RKO (cell line): ENCODE measurements around the gene MAGEB17.
"Not testable (repeated sequence)": the region's sequence is repeated elsewhere in the genome, so short reads cannot be mapped to it uniquely, and the experiment has no call there.

ENCODE experiments used
- DNase-seq: peaks from one replicate; pipeline ENCODE4 v3.0.0-alpha.2; 2016; ENCODE audit warnings: low spot score

MAGEB17 gene, protein sequence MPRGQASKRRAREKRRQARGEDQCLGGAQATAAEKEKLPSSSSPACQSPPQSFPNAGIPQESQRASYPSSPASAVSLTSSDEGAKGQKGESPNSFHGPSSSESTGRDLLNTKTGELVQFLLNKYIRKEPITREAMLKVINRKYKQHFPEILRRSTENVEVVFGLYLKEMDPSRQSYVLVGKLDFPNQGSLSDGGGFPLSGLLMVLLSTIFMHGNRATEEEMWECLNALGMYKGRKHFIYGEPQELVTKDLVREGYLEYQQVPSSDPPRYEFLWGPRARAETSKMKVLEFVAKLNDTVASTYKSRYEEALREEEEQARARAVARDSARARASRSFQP

DNA sequence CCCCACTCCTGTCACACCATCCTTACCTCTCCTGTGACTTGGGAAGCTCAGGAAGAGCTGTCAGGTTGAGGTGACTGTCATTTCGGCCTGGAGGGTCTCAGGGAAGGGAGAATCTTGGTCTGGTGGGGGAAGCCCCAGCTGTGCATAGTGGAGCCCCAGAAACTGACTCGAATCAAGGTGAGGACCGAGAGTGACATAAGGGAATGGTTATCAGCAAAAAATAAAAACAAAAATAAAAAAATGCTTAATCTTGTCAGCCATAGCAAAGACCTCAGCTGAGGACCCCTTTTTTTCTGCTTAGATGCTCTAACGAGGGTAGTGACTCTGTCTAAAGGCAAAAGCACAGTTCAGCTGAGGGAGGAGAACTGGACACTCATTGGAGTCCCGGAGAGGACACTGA is at the start of gene MAGEB17:
Gene MAGEB17 (plus strand): TSS at position 301 of the 400 bp plus-strand sequence. CDS start 2,902 bp downstream, outside the sequence.
- no peak for DNase-seq

GRCh38 chrX:16119353-16120220 is 47.7 kb upstream of the MAGEB17 start:
- no peak for DNase-seq

- DNase-seq: no peak
These were observed 46.9 kb upstream of the MAGEB17 start for GRCh38 chrX:16120431-16120830.

GRCh38 chrX:16123222-16123786 is 44.0 kb upstream of the MAGEB17 start, which contains the start of gene GRPR:
Gene GRPR (plus strand): TSS chrX:16123565. CDS start chrX:16123954, 389 bp downstream.
- DNase-seq: peak; percentile 89

- DNase-seq: no peak
These were observed 43.1 kb upstream of the MAGEB17 start for GRCh38 chrX:16124201-16124600.

DNA sequence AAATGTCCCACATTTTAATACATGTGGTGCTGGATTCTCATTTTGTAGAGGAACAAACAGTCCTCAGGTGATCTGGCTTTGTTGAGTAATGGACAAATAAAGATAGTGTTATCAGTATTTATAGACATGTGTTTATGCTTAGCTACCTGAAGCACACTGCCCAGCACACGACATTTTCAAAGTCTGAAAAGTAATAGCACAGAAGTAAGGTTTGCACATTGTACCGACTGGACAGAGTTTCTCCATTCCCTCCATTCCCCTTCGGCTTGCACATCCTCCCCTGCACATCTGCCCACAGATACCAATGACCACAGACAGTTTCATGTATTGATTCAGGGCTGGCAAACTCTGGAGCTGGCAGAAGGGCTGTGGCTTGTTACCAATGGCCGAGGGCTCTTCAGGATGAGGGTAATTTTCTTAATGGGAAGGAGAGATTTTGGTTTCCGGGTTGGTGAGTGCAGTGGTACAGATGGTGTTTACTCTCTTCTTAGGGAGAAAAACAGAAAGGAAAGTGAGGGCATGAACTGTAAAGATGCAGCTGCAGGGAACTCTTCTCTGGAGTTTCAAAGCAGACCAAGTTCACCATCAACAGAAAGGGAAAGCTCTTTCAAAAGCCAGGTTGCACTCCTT is 41.6 kb upstream of the MAGEB17 start:
- no peak for DNase-seq

DNA sequence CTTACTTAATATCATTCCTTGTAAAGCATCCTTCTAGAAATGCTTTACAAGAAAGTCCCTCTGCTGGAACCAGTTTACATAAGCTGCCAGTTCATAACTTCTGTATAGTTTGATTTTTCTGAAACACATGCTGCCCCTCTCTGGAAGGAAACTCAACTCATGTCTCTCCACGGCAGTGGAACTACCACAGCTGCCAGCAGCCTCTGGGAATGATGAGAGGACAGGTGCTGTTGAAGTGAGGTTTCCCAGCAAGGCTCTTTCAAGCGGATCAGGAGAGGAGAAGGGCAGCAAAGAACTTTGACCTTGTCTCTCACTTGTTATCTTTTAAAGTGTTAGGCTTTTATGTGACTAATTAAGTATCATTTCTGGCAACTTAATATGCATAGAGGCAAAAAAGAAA is 36.6 kb upstream of the MAGEB17 start:
- DNase-seq: no peak

DNA sequence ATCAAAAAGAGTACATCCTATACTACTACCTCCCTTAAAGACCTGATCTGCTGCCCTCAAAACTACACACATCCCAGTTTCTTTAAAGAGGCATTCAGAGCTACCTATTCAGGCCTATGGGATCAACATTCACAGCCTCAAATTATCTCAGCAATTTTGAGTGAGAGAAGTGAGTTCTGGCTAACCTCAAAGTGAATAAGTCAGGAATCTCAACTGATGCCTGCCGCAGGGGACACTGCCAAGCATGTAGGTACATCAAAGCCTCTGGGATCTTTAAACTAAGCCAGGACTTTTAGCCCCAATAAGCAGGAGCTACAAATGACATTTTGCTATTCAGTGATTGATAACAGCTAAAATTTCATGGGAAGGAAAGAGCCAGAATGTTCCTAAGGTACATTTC is 32.3 kb upstream of the MAGEB17 start:
- DNase-seq: no peak

DNA sequence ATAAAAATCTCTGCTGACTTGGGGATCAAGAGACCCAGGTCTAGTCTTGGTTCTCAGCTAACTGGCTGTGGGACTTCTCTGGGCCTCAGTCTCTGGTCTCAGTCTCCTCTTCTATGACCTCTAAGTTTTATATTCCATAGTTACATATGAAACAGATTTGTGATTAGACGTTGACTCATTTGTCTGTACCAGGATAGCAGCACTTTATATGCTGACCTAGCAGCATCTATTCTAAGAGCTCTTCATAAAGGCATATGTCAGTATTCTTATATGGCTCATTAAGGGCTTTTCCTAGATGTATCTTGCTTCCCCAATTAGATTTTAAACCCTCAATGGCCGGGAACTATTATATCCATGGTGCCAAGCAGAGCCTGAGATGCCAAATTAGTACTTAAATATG is 31.2 kb upstream of the MAGEB17 start:
- DNase-seq: no peak

GRCh38 chrX:16137416-16138107 is 29.7 kb upstream of the MAGEB17 start:
- DNase-seq: no peak

DNA sequence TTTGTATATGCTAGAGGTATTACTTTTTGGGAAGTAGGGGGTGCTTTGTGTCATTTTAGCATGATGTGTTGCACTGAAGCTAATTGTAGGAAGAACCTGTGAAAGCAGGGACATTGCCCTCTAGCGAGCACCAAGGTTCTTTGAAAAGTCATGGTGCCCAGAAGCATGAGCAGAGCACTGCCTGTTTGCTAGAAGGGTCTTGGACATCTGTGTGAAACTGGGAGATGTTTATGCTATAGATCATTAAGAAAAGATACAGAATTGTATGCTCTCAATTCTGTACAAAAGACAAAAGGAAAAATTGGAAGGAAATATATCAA is 29.2 kb upstream of the MAGEB17 start:
- no peak for DNase-seq

DNA sequence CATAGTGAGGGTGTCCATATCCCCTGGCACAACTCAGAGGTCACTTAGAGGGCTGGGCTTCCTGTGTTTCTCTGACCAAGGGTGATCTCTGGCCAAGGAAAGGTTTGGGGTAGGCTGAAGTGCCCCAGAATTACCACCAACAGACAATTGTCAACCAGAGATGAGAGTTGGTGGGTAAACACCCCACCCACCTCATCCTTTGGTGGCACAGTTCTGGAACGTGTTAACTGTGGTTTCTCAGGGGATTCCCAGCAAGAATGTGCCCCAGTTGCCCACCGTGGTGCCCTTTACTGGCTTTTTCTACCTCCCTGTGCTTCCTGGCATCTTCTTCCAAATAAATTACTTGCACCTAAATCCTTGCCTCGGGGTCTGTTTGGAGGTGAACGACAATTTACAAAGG is 26.8 kb upstream of the MAGEB17 start:
- no peak for DNase-seq

DNA sequence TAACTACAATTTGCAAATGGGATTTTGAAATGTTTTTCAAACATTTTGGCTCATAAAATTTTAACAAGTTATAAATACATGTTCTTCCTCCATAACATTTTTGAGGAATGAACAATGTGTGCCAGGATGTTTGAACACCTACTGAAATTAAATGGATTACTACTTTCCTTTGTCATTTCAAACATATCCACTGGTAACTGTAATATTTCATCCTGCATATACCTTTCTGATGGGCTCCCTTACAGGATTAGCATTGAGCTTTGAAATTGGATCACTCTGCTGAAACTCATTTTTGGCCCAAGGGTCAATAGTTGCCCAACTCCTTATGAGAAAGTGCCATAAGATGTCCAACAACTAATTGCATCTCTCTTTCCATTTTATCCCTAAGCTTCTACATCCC is 26.3 kb upstream of the MAGEB17 start:
- DNase-seq: no peak

GRCh38 chrX:16141422-16142245 is 25.6 kb upstream of the MAGEB17 start:
- no peak for DNase-seq

GRCh38 chrX:16142246-16142558 is 25.1 kb upstream of the MAGEB17 start:
- no peak for DNase-seq

DNA sequence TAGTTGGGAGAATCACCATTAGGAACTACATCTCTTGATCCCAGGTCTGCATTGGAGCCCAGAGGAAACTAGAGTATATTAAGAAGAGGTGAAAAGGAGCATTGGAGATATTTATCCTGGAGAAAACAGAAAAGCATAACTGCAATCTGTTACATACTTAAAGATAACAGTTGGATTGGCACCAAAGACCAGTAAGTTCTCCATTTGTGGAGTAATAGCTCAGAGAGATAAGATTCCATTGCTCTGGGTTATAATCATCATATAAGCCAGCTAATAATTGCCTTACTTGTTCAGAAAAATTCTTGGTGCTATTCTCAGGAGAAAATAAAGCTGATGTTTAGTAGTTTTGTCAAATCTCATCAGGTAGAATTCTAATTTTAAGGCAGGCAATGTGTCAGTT is 23.3 kb upstream of the MAGEB17 start:
- no peak for DNase-seq

GRCh38 chrX:16144420-16144819 is 22.9 kb upstream of the MAGEB17 start:
- no peak for DNase-seq

- not testable (repeated sequence) for DNase-seq
These were observed 22.2 kb upstream of the MAGEB17 start for GRCh38 chrX:16145093-16145492.

DNA sequence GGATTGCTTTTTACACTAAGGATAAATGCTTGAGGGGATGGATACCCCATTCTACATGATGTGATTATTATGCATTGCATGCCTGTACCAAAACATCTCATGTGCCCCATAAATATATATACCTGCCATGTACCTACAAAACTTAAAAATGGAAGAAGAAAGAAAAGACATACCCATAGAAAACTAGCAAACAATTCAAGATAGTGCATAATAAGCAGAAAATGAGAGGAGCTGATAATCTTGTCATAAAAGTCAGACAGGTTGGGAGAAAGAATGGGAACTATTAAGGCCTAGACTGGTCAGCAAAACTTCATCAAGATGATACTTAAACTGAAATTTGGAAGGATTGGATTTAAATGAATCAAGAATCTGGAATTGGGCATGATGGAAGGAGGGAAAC is 21.6 kb upstream of the MAGEB17 start:
- DNase-seq: no peak

GRCh38 chrX:16148896-16149295 is 18.4 kb upstream of the MAGEB17 start:
- DNase-seq: peak; percentile 23

- DNase-seq: no peak
These were observed 11.6 kb upstream of the MAGEB17 start for GRCh38 chrX:16155581-16156096.
